ENCODE data around the gene CEP85. TPM values are rescaled to one million over a fixed set of nuclear protein-coding genes. Genes with fewer than 3 reads are reported as not detected.

Gene CEP85
- total and polyA plus RNA-seq, 2 of the 13 experiments (the other 11 are each of a cell fraction or from before 2014, with no cell fraction given): 16.1 to 26.7 TPM

DNA sequence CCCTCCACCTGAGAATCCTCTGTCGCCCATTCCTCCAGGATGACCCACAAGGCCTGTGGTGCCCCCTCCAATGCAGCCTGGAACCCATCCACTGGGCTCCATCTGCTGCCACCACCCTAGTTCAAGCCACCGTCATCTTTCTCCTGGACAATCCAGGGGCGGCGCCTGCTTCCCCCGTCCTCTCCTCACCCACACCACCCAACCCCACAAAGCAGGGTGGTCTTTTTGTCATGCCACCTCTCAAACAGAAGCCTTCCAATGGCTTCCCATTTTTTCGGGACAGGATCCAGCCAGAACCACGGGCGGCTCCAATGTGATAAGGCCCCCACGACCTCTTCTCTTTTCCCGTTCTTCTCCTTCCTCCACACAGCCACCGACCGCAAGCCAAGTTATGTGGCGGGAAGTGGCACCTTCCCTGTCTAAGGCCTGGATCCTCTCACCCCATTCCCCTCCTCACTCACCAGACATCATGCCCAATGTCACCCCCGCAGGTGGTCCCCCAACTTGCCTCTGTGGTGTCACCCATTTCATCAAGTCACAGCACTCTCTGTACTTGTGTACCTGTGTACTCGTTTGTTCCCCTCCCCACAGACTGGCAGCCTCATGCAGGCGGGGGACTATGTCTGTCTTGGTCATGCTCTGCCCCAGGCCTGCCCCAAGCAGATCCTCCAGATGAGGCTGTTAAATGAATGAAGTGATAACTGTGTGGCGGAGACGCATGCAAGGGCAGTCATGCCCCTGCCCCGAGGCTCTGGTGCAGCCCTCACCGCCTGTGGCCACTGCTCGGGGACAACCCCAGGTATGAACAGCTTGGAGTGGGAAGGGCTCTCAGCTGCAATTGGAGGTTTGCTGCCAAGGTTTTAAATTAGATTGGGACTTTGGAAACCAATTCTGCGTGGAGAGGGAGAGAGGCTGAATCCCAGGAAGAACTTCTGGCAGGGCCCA is 61.5 kb downstream of the CEP85 start (continued):
- TF ChIP-seq, protein P1, sequence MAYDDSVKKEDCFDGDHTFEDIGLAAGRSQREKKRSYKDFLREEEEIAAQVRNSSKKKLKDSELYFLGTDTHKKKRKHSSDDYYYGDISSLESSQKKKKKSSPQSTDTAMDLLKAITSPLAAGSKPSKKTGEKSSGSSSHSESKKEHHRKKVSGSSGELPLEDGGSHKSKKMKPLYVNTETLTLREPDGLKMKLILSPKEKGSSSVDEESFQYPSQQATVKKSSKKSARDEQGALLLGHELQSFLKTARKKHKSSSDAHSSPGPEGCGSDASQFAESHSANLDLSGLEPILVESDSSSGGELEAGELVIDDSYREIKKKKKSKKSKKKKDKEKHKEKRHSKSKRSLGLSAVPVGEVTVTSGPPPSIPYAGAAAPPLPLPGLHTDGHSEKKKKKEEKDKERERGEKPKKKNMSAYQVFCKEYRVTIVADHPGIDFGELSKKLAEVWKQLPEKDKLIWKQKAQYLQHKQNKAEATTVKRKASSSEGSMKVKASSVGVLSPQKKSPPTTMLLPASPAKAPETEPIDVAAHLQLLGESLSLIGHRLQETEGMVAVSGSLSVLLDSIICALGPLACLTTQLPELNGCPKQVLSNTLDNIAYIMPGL (CRISPR knock-in tag; IDR thresholded peaks at IDR 0.05; ENCODE audit: borderline replicate concordance in 1 of 2, low read depth in 1 of 2): no peak
- no peak for TF ChIP-seq FLYWCH1 (CRISPR knock-in tag; IDR thresholded peaks at IDR 0.05)
- TF ChIP-seq ZBTB21 (CRISPR knock-in tag; IDR thresholded peaks at IDR 0.05): no peak
- no peak for TF ChIP-seq SOX5 (CRISPR knock-in tag; IDR thresholded peaks at IDR 0.05; ENCODE audit: borderline replicate concordance)
- TF ChIP-seq KDM5A (IDR thresholded peaks at IDR 0.05; ENCODE audit: borderline replicate concordance, low read length): no peak
- TF ChIP-seq ZSCAN25 (CRISPR knock-in tag; IDR thresholded peaks at IDR 0.05): no peak

DNA sequence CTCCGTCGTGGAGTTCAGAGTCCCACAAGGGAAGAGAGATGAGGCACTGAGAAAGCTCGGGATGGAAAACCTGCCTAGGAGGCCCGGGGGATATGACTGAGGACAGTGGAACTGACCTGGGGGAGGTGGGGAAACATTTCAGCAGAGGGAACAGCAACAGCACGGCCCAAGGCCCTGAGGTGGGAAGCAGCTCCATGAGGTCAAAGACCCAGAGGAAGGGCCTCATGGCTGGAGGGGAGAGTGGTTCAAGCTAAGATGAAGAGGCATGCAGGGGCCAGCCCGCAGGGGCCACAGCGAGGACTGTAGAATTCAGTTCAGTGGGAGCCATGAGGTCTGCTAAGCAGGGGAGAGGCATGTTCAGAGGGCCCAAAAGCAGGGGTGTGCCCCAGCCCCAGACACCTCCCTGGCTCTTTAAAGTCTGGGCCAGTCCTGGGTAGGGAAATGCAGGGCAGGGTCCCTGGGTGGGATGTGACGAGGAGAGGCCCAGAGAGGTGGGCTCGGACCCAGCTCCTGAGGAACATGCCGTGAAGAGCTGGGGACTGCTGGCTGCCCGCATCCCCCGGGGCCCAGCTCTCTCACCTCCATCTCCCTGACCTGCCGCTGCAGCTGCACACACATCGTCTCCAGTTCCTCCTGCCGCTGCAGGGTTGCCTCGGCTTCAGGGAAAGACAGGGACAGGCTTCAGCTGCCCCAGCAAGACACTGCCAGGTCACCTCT is 62.5 kb downstream of the CEP85 start:
- Histone ChIP-seq H3K79me2 (ENCODE audit: insufficient read depth, low read length) (no peaks in the 10 kb centered on the region), H3K27me3 (ENCODE audit: control insufficient read depth in 1 of 2, insufficient read depth in 2 of 2, low read length in 2 of 2) (no peaks in the 10 kb centered on the region), H3K4me2 (ENCODE audit: low read depth, low read length) (no peak overlapping the region), H4K20me1 (ENCODE audit: insufficient read depth, low read length) (no peaks in the 10 kb centered on the region), H3K36me3 (replicated peaks in 1 of 2; ENCODE audit: control insufficient read depth in 1 of 2, insufficient read depth in 2 of 2, low read length in 2 of 2) (peaks cover 0 to 1% of the 10 kb centered on the region in 2 experiments; a peak in 1 of 5 replicates), H3K9me3 (ENCODE audit: low read length) (no peaks in the 10 kb centered on the region), H3K9ac (ENCODE audit: insufficient read depth, low read depth, low read length) (no peak overlapping the region), H3K4me3 (replicated peaks in 1 of 3; ENCODE audit: insufficient read depth in 1 of 3, low read depth in 2 of 3, low read length in 3 of 3) (no peak overlapping the region), H3K27ac (ENCODE audit: extremely low read length, insufficient read depth, low read length) (no peak overlapping the region), H3K4me1 (ENCODE audit: insufficient read depth, low read length) (no peaks in the 10 kb centered on the region), H2AFZ (ENCODE audit: low read length) (no peak overlapping the region)
- CTCF ChIA-PET (ENCODE audit: low intra/inter-chr PET ratio, low total read pairs): no interaction called here
- DNase-seq (ENCODE audit: low spot score) (no peak), FAIRE-seq (no peak), ATAC-seq (no peak)
- in situ Hi-C loops (cut with HindIII; ENCODE audit: extremely low pct_ligation_motif_present, low pct_unique_long_range_greater_than_20kb) (no loop called here), intact Hi-C loops (cut with micrococcal nuclease; ENCODE audit: unreplicated experiment) (no loop called here)
- POLR2A ChIA-PET: no interaction called here
- no TSS peak for BruUV-seq (replicated peaks)
- 88% methylated on average over 16 of the region's 16 CpGs for WGBS (ENCODE audit: low lambda C conversion rate)
- TF ChIP-seq PAX8 (CRISPR knock-in tag; IDR thresholded peaks at IDR 0.05; ENCODE audit: borderline replicate concordance): no peak
- TF ChIP-seq ZNF274 (CRISPR knock-in tag; IDR thresholded peaks at IDR 0.05): no peak
- TF ChIP-seq CBX5 (CRISPR knock-in tag; IDR thresholded peaks at IDR 0.05; ENCODE audit: borderline replicate concordance): no peak
- TF ChIP-seq ZNF598 (CRISPR knock-in tag; IDR thresholded peaks at IDR 0.05; ENCODE audit: borderline replicate concordance): no peak
- no peak for TF ChIP-seq EZH2 (conservative IDR thresholded peaks at IDR 0.05; ENCODE audit: low read depth, low read length)
- TF ChIP-seq ZNF256 (CRISPR knock-in tag; conservative IDR thresholded peaks at IDR 0.05): no peak
- TF ChIP-seq KAT7 (CRISPR knock-in tag; IDR thresholded peaks at IDR 0.05; ENCODE audit: borderline replicate concordance): no peak
- TF ChIP-seq, protein P2, sequence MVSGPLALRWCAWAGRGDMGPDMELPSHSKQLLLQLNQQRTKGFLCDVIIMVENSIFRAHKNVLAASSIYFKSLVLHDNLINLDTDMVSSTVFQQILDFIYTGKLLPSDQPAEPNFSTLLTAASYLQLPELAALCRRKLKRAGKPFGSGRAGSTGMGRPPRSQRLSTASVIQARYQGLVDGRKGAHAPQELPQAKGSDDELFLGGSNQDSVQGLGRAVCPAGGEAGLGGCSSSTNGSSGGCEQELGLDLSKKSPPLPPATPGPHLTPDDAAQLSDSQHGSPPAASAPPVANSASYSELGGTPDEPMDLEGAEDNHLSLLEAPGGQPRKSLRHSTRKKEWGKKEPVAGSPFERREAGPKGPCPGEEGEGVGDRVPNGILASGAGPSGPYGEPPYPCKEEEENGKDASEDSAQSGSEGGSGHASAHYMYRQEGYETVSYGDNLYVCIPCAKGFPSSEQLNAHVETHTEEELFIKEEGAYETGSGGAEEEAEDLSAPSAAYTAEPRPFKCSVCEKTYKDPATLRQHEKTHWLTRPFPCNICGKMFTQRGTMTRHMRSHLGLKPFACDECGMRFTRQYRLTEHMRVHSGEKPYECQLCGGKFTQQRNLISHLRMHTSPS (CRISPR knock-in tag; IDR thresholded peaks at IDR 0.05; ENCODE audit: low read depth): no peak
- TF ChIP-seq, protein P3, sequence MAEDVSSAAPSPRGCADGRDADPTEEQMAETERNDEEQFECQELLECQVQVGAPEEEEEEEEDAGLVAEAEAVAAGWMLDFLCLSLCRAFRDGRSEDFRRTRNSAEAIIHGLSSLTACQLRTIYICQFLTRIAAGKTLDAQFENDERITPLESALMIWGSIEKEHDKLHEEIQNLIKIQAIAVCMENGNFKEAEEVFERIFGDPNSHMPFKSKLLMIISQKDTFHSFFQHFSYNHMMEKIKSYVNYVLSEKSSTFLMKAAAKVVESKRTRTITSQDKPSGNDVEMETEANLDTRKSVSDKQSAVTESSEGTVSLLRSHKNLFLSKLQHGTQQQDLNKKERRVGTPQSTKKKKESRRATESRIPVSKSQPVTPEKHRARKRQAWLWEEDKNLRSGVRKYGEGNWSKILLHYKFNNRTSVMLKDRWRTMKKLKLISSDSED (CRISPR knock-in tag; IDR thresholded peaks at IDR 0.05): no peak
- no peak for TF ChIP-seq XBP1 (CRISPR knock-in tag; IDR thresholded peaks at IDR 0.05)

Data from HepG2 (cell line).